Neural cell (in vitro differentiated cells): ENCODE measurements around the gene FCRL3. TPM values are rescaled to one million over a fixed set of nuclear protein-coding genes. Genes with fewer than 3 reads are reported as not detected.

Source experiments
- H2AFZ ChIP-seq: fragments of 200-600, 300-800 bp; sonication (generic), shearing (Covaris generic); 2 replicates; pipeline ENCODE4 v1.6.0; 2014; ENCODE audit warnings: low read depth, mild to moderate bottlenecking, antibody characterized with exemption, low read length, moderate library complexity
- H3F3A ChIP-seq: fragments of 200-600 bp; shearing (Covaris generic); 2 replicates; pipeline ENCODE4 v1.6.1; 2016; ENCODE audit warnings: mild to moderate bottlenecking, moderate library complexity, mixed read lengths, antibody characterized with exemption, low read length; ENCODE audit not compliant: insufficient read depth, poor library complexity, severe bottlenecking
- H3K27ac ChIP-seq: fragments of 200-600, 300-800 bp; sonication (generic), shearing (Covaris generic); 2 replicates; pipeline ENCODE4 v1.5.1; 2014; ENCODE audit warnings: mild to moderate bottlenecking, low read length, moderate library complexity
- H3K27me3 ChIP-seq: fragments of 300-800, 200-600 bp; sonication (generic), shearing (Covaris generic); 2 replicates; pipeline ENCODE4 v1.6.0; 2014; ENCODE audit warnings: mild to moderate bottlenecking, low read depth, low read length, moderate library complexity; ENCODE audit not compliant: insufficient read depth
- H3K36me3 ChIP-seq: fragments of 300-800, 200-600 bp; sonication (generic), shearing (Covaris generic); 2 replicates; pipeline ENCODE4 v1.5.1; 2014; ENCODE audit warnings: mild to moderate bottlenecking, antibody characterized with exemption, low read length, moderate library complexity; ENCODE audit not compliant: insufficient read depth
- H3K4me2 ChIP-seq: fragments of 300-800, 200-600 bp; sonication (generic), shearing (Covaris generic); 2 replicates; pipeline ENCODE4 v1.6.0; 2014; ENCODE audit warnings: mild to moderate bottlenecking, low read length
- H3K4me3 ChIP-seq: fragments of 300-800, 200-600 bp; sonication (generic), shearing (Covaris generic); 2 replicates; pipeline ENCODE4 v1.5.1; 2014; ENCODE audit warnings: mild to moderate bottlenecking, low read length, moderate library complexity
- H3K79me2 ChIP-seq: fragments of 200-600 bp; shearing (Covaris generic); replicated peaks from 2 replicates; pipeline ENCODE4 v1.6.0; 2014; ENCODE audit warnings: mild to moderate bottlenecking, low read length, moderate library complexity; ENCODE audit not compliant: insufficient read depth
- H3K9ac ChIP-seq: fragments of 300-800, 200-600 bp; sonication (generic), shearing (Covaris generic); 2 replicates; pipeline ENCODE4 v1.6.1; 2016; ENCODE audit warnings: mild to moderate bottlenecking, low read length, mixed read lengths
- H3K9me2 ChIP-seq: fragments of 200-600 bp; shearing (Covaris generic); 2 replicates; pipeline ENCODE4 v1.6.1; 2016; ENCODE audit warnings: mild to moderate bottlenecking, low read length, mixed read lengths; ENCODE audit not compliant: insufficient read depth
- H3K9me3 ChIP-seq: fragments of 200-600, 300-800 bp; sonication (generic), shearing (Covaris generic); 2 replicates; pipeline ENCODE4 v1.6.1; 2016; ENCODE audit warnings: mild to moderate bottlenecking, mixed run types, low read length, moderate library complexity, mixed read lengths
- H4K20me1 ChIP-seq: fragments of 200-600 bp; shearing (Covaris generic); 2 replicates; pipeline ENCODE4 v1.6.1; 2016; ENCODE audit warnings: mild to moderate bottlenecking, mixed run types; ENCODE audit not compliant: insufficient read depth
- CTCF ChIP-seq: fragments of 450-650 bp; IDR thresholded peaks from 2 replicates; pipeline ENCODE4 v1.5.1; 2014; ENCODE audit warnings: antibody characterized with exemption, mild to moderate bottlenecking, moderate library complexity; ENCODE audit not compliant: poor library complexity, severe bottlenecking
- EP300 ChIP-seq: fragments of 450-650 bp; conservative IDR thresholded peaks from 2 replicates; pipeline ENCODE4 v1.6.1; 2014; ENCODE audit warnings: antibody characterized with exemption, mild to moderate bottlenecking, moderate library complexity; ENCODE audit not compliant: poor library complexity, severe bottlenecking
- EZH2 ChIP-seq: fragments of 200-600, 300-800 bp; shearing (Covaris generic), sonication (generic); IDR thresholded peaks from 2 replicates; pipeline ENCODE4 v1.6.1; 2014; ENCODE audit warnings: antibody characterized with exemption, low read length, borderline replicate concordance, mild to moderate bottlenecking; ENCODE audit not compliant: insufficient read depth, poor library complexity, severe bottlenecking
- MXI1 ChIP-seq: fragments of 450-650 bp; conservative IDR thresholded peaks from 2 replicates; pipeline ENCODE4 v1.6.1; 2014; ENCODE audit warnings: antibody characterized with exemption, mild to moderate bottlenecking; ENCODE audit not compliant: poor library complexity, severe bottlenecking
- POLR2AphosphoS5 ChIP-seq: IDR thresholded peaks from 2 replicates; pipeline ENCODE4 v1.6.1; 2012
- RAD21 ChIP-seq: fragments of 450-650 bp; conservative IDR thresholded peaks from 2 replicates; pipeline ENCODE4 v1.6.1; 2014; ENCODE audit warnings: antibody characterized with exemption, mild to moderate bottlenecking, moderate library complexity
- REST ChIP-seq: IDR thresholded peaks from 2 replicates; pipeline ENCODE4 v1.6.1; 2012; ENCODE audit warnings: borderline replicate concordance
- SMC3 ChIP-seq: fragments of 450-650 bp; conservative IDR thresholded peaks from 2 replicates; pipeline ENCODE4 v1.6.1; 2014; ENCODE audit warnings: antibody characterized with exemption, mild to moderate bottlenecking, moderate library complexity; ENCODE audit not compliant: poor library complexity
- TAF1 ChIP-seq: IDR thresholded peaks from 2 replicates; pipeline ENCODE4 v1.6.1; 2012; ENCODE audit warnings: low read depth
- polyA plus RNA-seq: library from polyadenylated mRNA; depleted of rRNA; stranded (reverse); fragments of >200 nt; gene quantifications from 2 replicates; pipeline ENCODE4 v1.2.3, GENCODE V29; 2014

FCRL3 gene
- polyA plus RNA-seq, 1 donor from 2014 or later, result not detected

- Histone ChIP-seq H3K9me3 (no peaks in the 10 kb centered on the region), H3K27me3 (no peaks in the 10 kb centered on the region), H2AFZ (no peak overlapping the region), H3K9ac (no peak overlapping the region), H3K4me3 (no peak overlapping the region), H3K27ac (no peak overlapping the region), H4K20me1 (no peaks in the 10 kb centered on the region), H3K79me2 (no peaks in the 10 kb centered on the region), H3K36me3 (no peaks in the 10 kb centered on the region), H3K4me2 (no peak overlapping the region), H3K9me2 (no peaks in the 10 kb centered on the region), H3F3A (no peaks in the 10 kb centered on the region)
- TF ChIP-seq EZH2 (no peak), TAF1 (no peak), POLR2AphosphoS5 (no peak), EP300 (no peak), RAD21 (no peak), SMC3 (no peak), MXI1 (no peak), CTCF (no peak), REST (no peak)
Observed at GRCh38 chr1:157628773-157629172, 71.8 kb downstream of the FCRL3 start.

Other genes with a start within 250 kb of the FCRL3 start
- not detected in 2 replicates for gene FCRL5, start 148.3 kb downstream of the FCRL3 start, polyA plus RNA-seq
- gene FCRL4, start 102.7 kb downstream of the FCRL3 start, polyA plus RNA-seq, result not detected in 2 replicates
- not detected in 2 replicates for gene FCRL2, start 76.4 kb upstream of the FCRL3 start, polyA plus RNA-seq
- not detected in 2 replicates for gene FCRL1, start 119.4 kb upstream of the FCRL3 start, polyA plus RNA-seq
- gene CD5L, start 141.0 kb upstream of the FCRL3 start, polyA plus RNA-seq, result not detected in 2 replicates